DMS 273 treated with DMSO at 0.1 percent for 48 hours (cell line): ENCODE results near the gene RRAGA.
"Not testable (repeated sequence)": the region's sequence is repeated elsewhere in the genome, so short reads cannot be mapped to it uniquely, and the experiment has no call there.

Source experiments
- DNase-seq: peaks from one replicate; lab custom pipeline; 2025; lab: John Stamatoyannopoulos, UW

RRAGA gene

GRCh38 chr9:19048966-19049916 is at the start of gene RRAGA:
TSS of gene RRAGA (plus strand) at chr9:19049427. CDS start at chr9:19049660, 233 bp downstream.
- peak; percentile 85 for DNase-seq

GRCh38 chr9:19000133-19000532 is 49.1 kb upstream of the RRAGA start:
- no peak for DNase-seq

- DNase-seq: no peak
Measured at GRCh38 chr9:19009391-19009965, 39.7 kb upstream of the RRAGA start.

GRCh38 chr9:19018201-19018600 is 31.0 kb upstream of the RRAGA start:
- DNase-seq: no peak

- no peak for DNase-seq
Measured at GRCh38 chr9:19020886-19021455, 28.3 kb upstream of the RRAGA start.

- not testable (repeated sequence) for DNase-seq
Measured at GRCh38 chr9:19021649-19022048, 27.6 kb upstream of the RRAGA start.

- DNase-seq: no peak
Measured at GRCh38 chr9:19022206-19022605, 27.0 kb upstream of the RRAGA start.

GRCh38 chr9:19023078-19023477 is 26.1 kb upstream of the RRAGA start:
- DNase-seq: no peak

GRCh38 chr9:19026375-19026774 is 22.9 kb upstream of the RRAGA start:
- DNase-seq: no peak

- DNase-seq: no peak
Measured at GRCh38 chr9:19027825-19028224, 21.4 kb upstream of the RRAGA start.

GRCh38 chr9:19028835-19029451 is 20.3 kb upstream of the RRAGA start:
- peak; percentile 27 for DNase-seq

- no peak for DNase-seq
Measured at GRCh38 chr9:19030899-19031298, 18.3 kb upstream of the RRAGA start.

- DNase-seq: no peak
Measured at GRCh38 chr9:19032406-19032805, 16.8 kb upstream of the RRAGA start.

GRCh38 chr9:19033015-19033414 is 16.2 kb upstream of the RRAGA start, which contains the start of gene SAXO1:
TSS of gene SAXO1 (minus strand) at chr9:19033209. CDS start at chr9:19032908, 301 bp downstream.
- DNase-seq: no peak

- no peak for DNase-seq
Measured at GRCh38 chr9:19036611-19037010, 12.6 kb upstream of the RRAGA start.

- no peak for DNase-seq
Measured at GRCh38 chr9:19049917-19050636, 850 bp downstream of the RRAGA start.

GRCh38 chr9:19050637-19051591 is 1.7 kb downstream of the RRAGA start:
- no peak for DNase-seq

- DNase-seq: no peak
Measured at GRCh38 chr9:19057033-19057432, 7.8 kb downstream of the RRAGA start.

- no peak for DNase-seq
Measured at GRCh38 chr9:19074229-19074628, 25.0 kb downstream of the RRAGA start.

GRCh38 chr9:19074836-19075235 is 25.6 kb downstream of the RRAGA start:
- no peak for DNase-seq

GRCh38 chr9:19085295-19085694 is 36.1 kb downstream of the RRAGA start:
- DNase-seq: no peak
